OCI-LY1 (cell line): ENCODE measurements around the gene NRIP1.

Experiments used
- CTCF ChIP-seq: fragments of 200-600 bp; sonication (generic), shearing (Covaris generic); IDR thresholded peaks from 2 replicates; pipeline ENCODE4 v1.5.1; 2017; ENCODE audit warnings: mild to moderate bottlenecking, antibody characterized with exemption, low read length, moderate library complexity, mixed read lengths
- EZH2 ChIP-seq: fragments of 200-600 bp; sonication (generic), shearing (Covaris generic); IDR thresholded peaks from 2 replicates; pipeline ENCODE4 v1.8.0; 2017; ENCODE audit warnings: borderline replicate concordance, mixed run types, mild to moderate bottlenecking, antibody characterized with exemption, low read length, moderate library complexity, mixed read lengths

- no peak for TF ChIP-seq CTCF
- no peak for TF ChIP-seq EZH2
Measured at GRCh38 chr21:15042531-15042930, 22.3 kb downstream of the NRIP1 start.
